Thoracic aorta (tissue), 2 donors: ENCODE results near the gene ZGRF1. TPM values are rescaled to one million over a fixed set of nuclear protein-coding genes. Genes with fewer than 3 reads are reported as not detected.

ENCODE experiments used
- ATAC-seq: fragments of 150-250 bp; one replicate; pipeline ENCODE4 v1.8.0; 2017; ENCODE audit warnings: low read depth; ENCODE audit not compliant: insufficient number of reproducible peaks, low FRiP score
- DNase-seq: peaks from one replicate; pipeline ENCODE4 v3.0.0-alpha.2; 2020; ENCODE audit warnings: low spot score
- H3K27ac ChIP-seq, 2 donors: fragments of 200-600 bp; sonication (generic); 1 replicate in 1 of 2; 2 replicates in 1 of 2; pipeline ENCODE4 v1.5.1; 2016; ENCODE audit warnings: mild to moderate bottlenecking in 2 of 2, moderate library complexity in 2 of 2
- H3K27me3 ChIP-seq: fragments of 200-600 bp; sonication (generic); replicated peaks from 2 replicates; pipeline ENCODE4 v1.6.0; 2016; ENCODE audit warnings: mild to moderate bottlenecking; ENCODE audit not compliant: insufficient read depth
- H3K36me3 ChIP-seq: fragments of 200-600 bp; sonication (generic); one replicate; pipeline ENCODE4 v1.5.1; 2016
- H3K4me1 ChIP-seq, 2 donors: fragments of 200-600 bp; sonication (generic); 1 replicate in 1 of 2; 2 replicates in 1 of 2; pipeline versions ENCODE4 v1.5.1 to v1.6.0; 2016; ENCODE audit warnings: low read depth in 2 of 2, mild to moderate bottlenecking in 1 of 2; ENCODE audit not compliant: control insufficient read depth in 1 of 2
- H3K4me3 ChIP-seq: fragments of 200-600 bp; sonication (generic); 2 replicates; pipeline ENCODE4 v1.5.1; 2016; ENCODE audit warnings: mild to moderate bottlenecking
- H3K9me3 ChIP-seq: fragments of 200-600 bp; sonication (generic); 2 replicates; pipeline ENCODE4 v1.5.1; 2016
- CTCF ChIP-seq: fragments of 200-600 bp; sonication (generic); IDR thresholded peaks from one replicate; pipeline ENCODE4 v1.5.1; 2019; ENCODE audit warnings: antibody characterized with exemption
- total RNA-seq, 2 donors: library from RNA; depleted of rRNA; stranded (reverse); fragments of >200 nt; gene quantifications; one replicate each; pipeline versions ENCODE4 v1.1.0 to v1.2.3, GENCODE V29; 2016

The ZGRF1 gene
- total RNA-seq, 2 donors from 2014 or later, result 4.3 to 9.9 TPM

GRCh38 chr4:112516471-112517066, 120.1 kb downstream of the ZGRF1 start:
- peaks cover 8 to 28% of the 10 kb centered on the region in 2 donors for H3K4me1 ChIP-seq
- H3K27ac ChIP-seq, result no peak overlapping the region
- ATAC-seq (no peak), DNase-seq (no peak)
- peak overlapping the region; percentile 83 for H3K4me3 ChIP-seq
- H3K27me3 ChIP-seq, result peaks cover 23% of the 10 kb centered on the region
- no peak for TF ChIP-seq CTCF
- no peaks in the 10 kb centered on the region for H3K9me3 ChIP-seq
- H3K36me3 ChIP-seq, result no peaks in the 10 kb centered on the region

GRCh38 chr4:112516066-112516470, 120.6 kb downstream of the ZGRF1 start, which contains the start of gene NEUROG2:
Gene NEUROG2 (minus strand): TSS chr4:112516180. CDS start chr4:112515475, 705 bp downstream.
- no peaks in the 10 kb centered on the region for H3K36me3 ChIP-seq
- H3K9me3 ChIP-seq, result no peaks in the 10 kb centered on the region
- DNase-seq, result no peak
- peaks cover 10 to 30% of the 10 kb centered on the region in 2 donors for H3K4me1 ChIP-seq
- no peak for ATAC-seq
- no peak for TF ChIP-seq CTCF
- peak within 1 kb of the TSS; percentile 83 for H3K4me3 ChIP-seq
- H3K27me3 ChIP-seq, result peaks cover 18% of the 10 kb centered on the region
- no peak within 1 kb of the TSS for H3K27ac ChIP-seq

- ATAC-seq (peak; percentile 20), DNase-seq (no peak)
- no peak for TF ChIP-seq CTCF
- peaks cover 17 to 36% of the 10 kb centered on the region in 2 donors for H3K4me1 ChIP-seq
- peak overlapping the region; percentile 83 for H3K4me3 ChIP-seq
- H3K36me3 ChIP-seq, result no peaks in the 10 kb centered on the region
- H3K27ac ChIP-seq, result no peak overlapping the region
- H3K9me3 ChIP-seq, result no peaks in the 10 kb centered on the region
- peaks cover 15% of the 10 kb centered on the region for H3K27me3 ChIP-seq
Measured at GRCh38 chr4:112515198-112516065, 121.3 kb downstream of the ZGRF1 start.

- no peaks in the 10 kb centered on the region for H3K9me3 ChIP-seq
- peak overlapping the region; percentile 83 for H3K4me3 ChIP-seq
- no peaks in the 10 kb centered on the region for H3K36me3 ChIP-seq
- peaks cover 21 to 43% of the 10 kb centered on the region in 2 donors for H3K4me1 ChIP-seq
- H3K27me3 ChIP-seq, result peaks cover 12% of the 10 kb centered on the region
- H3K27ac ChIP-seq, result peak overlapping the region in 1 of 2 donors; percentile 26
- DNase-seq (no peak), ATAC-seq (no peak)
- TF ChIP-seq CTCF, result no peak
Measured at GRCh38 chr4:112514647-112515197, 122.0 kb downstream of the ZGRF1 start.
